ENCODE measurements around the gene ERVV-1. TPM values are rescaled to one million over a fixed set of nuclear protein-coding genes. Genes with fewer than 3 reads are reported as not detected.

ERVV-1 gene
- polyA plus RNA-seq, 1 experiment = not detected

- no peak for TF ChIP-seq CTCF (IDR thresholded peaks at IDR 0.05; ENCODE audit: low read depth, low read length)
- POLR2A ChIA-PET = no interaction called here
- peaks cover 3% of the 10 kb centered on the region for H3K27me3 ChIP-seq (ENCODE audit: control insufficient read depth, insufficient read depth, low read length)
- CTCF ChIA-PET = no interaction called here
- H3K9me3 ChIP-seq (ENCODE audit: control insufficient read depth, insufficient read depth, low read length) = peaks cover 57% of the 10 kb centered on the region
- no peak overlapping the region for H3K27ac ChIP-seq (ENCODE audit: low read depth, low read length)
- no peak for DNase-seq (ENCODE audit: low read depth, low spot score)
- no peak overlapping the region for H3K4me3 ChIP-seq (ENCODE audit: low read depth, low read length)
Observed at GRCh38 chr19:53055117-53055516, 41.4 kb downstream of the ERVV-1 start.

- H3K27me3 ChIP-seq (ENCODE audit: control insufficient read depth, insufficient read depth, low read length) = peaks cover 3% of the 10 kb centered on the region
- no peak for TF ChIP-seq CTCF (IDR thresholded peaks at IDR 0.05; ENCODE audit: low read depth, low read length)
- ChIA-PET POLR2A (no interaction called here), CTCF (no interaction called here)
- DNase-seq (ENCODE audit: low read depth, low spot score) = no peak
- H3K4me3 ChIP-seq (ENCODE audit: low read depth, low read length) = peak overlapping the region; percentile 50
- H3K27ac ChIP-seq (ENCODE audit: low read depth, low read length) = no peak overlapping the region
- H3K9me3 ChIP-seq (ENCODE audit: control insufficient read depth, insufficient read depth, low read length) = peaks cover 74% of the 10 kb centered on the region
Observed at GRCh38 chr19:53057904-53058580, 44.3 kb downstream of the ERVV-1 start.

Other genes starting within 250 kb of the ERVV-1 start
- 3.6 and 4.7 TPM in 2 replicates for gene ZNF600, start 227.1 kb upstream of the ERVV-1 start, polyA plus RNA-seq (2011; rRNA removed)
- 9.8 and 11.3 TPM in 2 replicates for gene ZNF28, start 192.3 kb upstream of the ERVV-1 start, polyA plus RNA-seq (2011; rRNA removed)
- gene ZNF468, start 156.3 kb upstream of the ERVV-1 start, polyA plus RNA-seq (2011; rRNA removed) = 13.6 and 19.1 TPM in 2 replicates
- 7.7 and 8.3 TPM in 2 replicates for gene ZNF320, start 116.3 kb upstream of the ERVV-1 start, polyA plus RNA-seq (2011; rRNA removed)
- 1.9 and 2.2 TPM in 2 replicates for gene ZNF888, start 90.5 kb upstream of the ERVV-1 start, polyA plus RNA-seq (2011; rRNA removed)
- 4.7 and 6.3 TPM in 2 replicates for gene ZNF816, start 51.0 kb upstream of the ERVV-1 start, polyA plus RNA-seq (2011; rRNA removed)
- gene ERVV-2, start 30.8 kb downstream of the ERVV-1 start, polyA plus RNA-seq (2011; rRNA removed) = not detected in 2 replicates
- gene ZNF160, start 89.5 kb downstream of the ERVV-1 start, polyA plus RNA-seq (2011; rRNA removed) = 19.4 and 23.7 TPM in 2 replicates
- gene ZNF415, start 119.0 kb downstream of the ERVV-1 start, polyA plus RNA-seq (2011; rRNA removed) = 14.5 and 19.3 TPM in 2 replicates
- 5.8 and 6.6 TPM in 2 replicates for gene ZNF347, start 145.1 kb downstream of the ERVV-1 start, polyA plus RNA-seq (2011; rRNA removed)
- gene ZNF665, start 179.4 kb downstream of the ERVV-1 start, polyA plus RNA-seq (2011; rRNA removed) = 3.2 and 4.1 TPM in 2 replicates
- gene ZNF677, start 241.0 kb downstream of the ERVV-1 start, polyA plus RNA-seq (2011; rRNA removed) = 24.3 and 32.6 TPM in 2 replicates
- not detected in 2 replicates for gene VN1R2, start 244.4 kb downstream of the ERVV-1 start, polyA plus RNA-seq (2011; rRNA removed)

Measured in AG04450 (cell line).